22Rv1 (cell line): Measurements from ENCODE around the gene PCDHGA9.
"Not testable (repeated sequence)": the region's sequence is repeated elsewhere in the genome, so short reads cannot be mapped to it uniquely, and the experiment has no call there.

Experiments
- H3K27ac ChIP-seq: fragments of 450-650 bp; 2 replicates; pipeline ENCODE4 v1.5.1; 2017
- CTCF ChIP-seq: fragments of 450-650 bp; IDR thresholded peaks from 2 replicates; pipeline ENCODE4 v1.5.1; 2017; ENCODE audit warnings: mild to moderate bottlenecking
- ZFX ChIP-seq: fragments of 450-650 bp; IDR thresholded peaks from 2 replicates; pipeline ENCODE4 v1.6.1; 2017; ENCODE audit warnings: antibody characterized with exemption, borderline replicate concordance

The PCDHGA9 gene

GRCh38 chr5:141398608-141399007 is 4.0 kb upstream of the PCDHGA9 start:
- TF ChIP-seq ZFX (no peak), CTCF (no peak)
- H3K27ac ChIP-seq: no peak overlapping the region

- no peak overlapping the region for H3K27ac ChIP-seq
- TF ChIP-seq CTCF: no peak
- TF ChIP-seq ZFX: no peak
Observed at GRCh38 chr5:141399555-141400258, 2.9 kb upstream of the PCDHGA9 start.

GRCh38 chr5:141403387-141403786 is 809 bp downstream of the PCDHGA9 start:
- no peak overlapping the region for H3K27ac ChIP-seq

GRCh38 chr5:141407790-141408505 is 5.4 kb downstream of the PCDHGA9 start, which contains the start of gene PCDHGB6:
Gene PCDHGB6 (plus strand): TSS chr5:141408021. CDS start chr5:141408203, 182 bp downstream.
- peak; percentile 78 for TF ChIP-seq CTCF
- H3K27ac ChIP-seq: not testable (repeated sequence)

More at GRCh38 chr5:141403387-141403786, 809 bp downstream of the PCDHGA9 start:
- TF ChIP-seq CTCF (no peak), ZFX (no peak)

GRCh38 chr5:141409598-141410306 is 7.2 kb downstream of the PCDHGA9 start:
- TF ChIP-seq ZFX: no peak
- TF ChIP-seq CTCF: no peak
- no peak overlapping the region for H3K27ac ChIP-seq

DNA sequence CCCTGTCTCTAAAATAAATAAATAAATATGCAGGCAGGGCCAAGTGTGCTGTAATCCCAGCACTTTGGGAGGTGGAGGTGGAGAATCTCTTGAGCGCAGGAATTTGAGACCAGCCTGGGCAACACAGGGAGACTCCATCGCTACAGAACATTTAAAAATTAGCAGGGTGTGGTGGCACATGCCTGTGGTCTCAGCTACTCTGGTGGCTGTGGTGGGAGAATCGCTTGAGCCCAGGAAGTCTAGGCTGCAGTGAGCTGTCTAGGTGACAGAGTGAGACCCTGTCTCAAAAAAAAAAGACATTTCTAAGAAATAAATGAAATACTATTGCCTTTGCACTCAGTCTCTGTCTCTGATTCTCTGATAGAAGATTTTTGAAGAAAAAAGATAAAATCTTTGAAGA is 9.0 kb downstream of the PCDHGA9 start:
- TF ChIP-seq CTCF: no peak
- no peak for TF ChIP-seq ZFX
- no peak overlapping the region for H3K27ac ChIP-seq
